LNCaP clone FGC (cell line): Measurements from ENCODE around the gene OXCT1.
"Not testable (repeated sequence)": the region's sequence is repeated elsewhere in the genome, so short reads cannot be mapped to it uniquely, and the experiment has no call there.

Source experiments
- DNase-seq: peaks from one replicate; pipeline ENCODE4 v3.0.0-alpha.2; 2011; ENCODE audit warnings: low read depth
- H3K4me3 ChIP-seq: 2 replicates; pipeline ENCODE4 v1.5.1; 2011; ENCODE audit warnings: mild to moderate bottlenecking, low read depth, low read length, control low read depth
- TF ChIP-seq, protein P1 (sequence below): IDR thresholded peaks from 2 replicates; pipeline ENCODE4 v1.5.1; 2012; ENCODE audit warnings: mild to moderate bottlenecking; ENCODE audit not compliant: control insufficient read depth, insufficient read depth; ENCODE audit errors: extremely low read depth

The OXCT1 gene

DNA sequence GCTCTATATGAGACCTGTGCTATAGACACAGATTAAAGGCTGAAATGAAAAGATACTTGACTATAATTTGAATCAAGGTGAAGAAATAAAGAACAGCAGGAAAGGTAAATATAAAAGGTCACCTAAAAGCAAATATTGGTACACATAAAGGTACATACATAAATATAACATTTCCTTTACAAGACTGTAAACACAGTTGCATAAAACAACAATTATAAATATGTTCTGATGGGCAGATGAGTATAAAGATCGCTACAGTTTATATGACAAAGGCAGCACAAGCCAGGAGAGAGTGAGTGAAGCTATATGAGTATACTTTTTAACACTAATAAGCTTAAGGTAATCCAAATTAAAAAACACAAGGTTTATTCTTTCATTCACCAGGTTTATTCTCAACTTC is 114.5 kb downstream of the OXCT1 start:
- DNase-seq: peak; percentile 85
- TF ChIP-seq, protein P1, sequence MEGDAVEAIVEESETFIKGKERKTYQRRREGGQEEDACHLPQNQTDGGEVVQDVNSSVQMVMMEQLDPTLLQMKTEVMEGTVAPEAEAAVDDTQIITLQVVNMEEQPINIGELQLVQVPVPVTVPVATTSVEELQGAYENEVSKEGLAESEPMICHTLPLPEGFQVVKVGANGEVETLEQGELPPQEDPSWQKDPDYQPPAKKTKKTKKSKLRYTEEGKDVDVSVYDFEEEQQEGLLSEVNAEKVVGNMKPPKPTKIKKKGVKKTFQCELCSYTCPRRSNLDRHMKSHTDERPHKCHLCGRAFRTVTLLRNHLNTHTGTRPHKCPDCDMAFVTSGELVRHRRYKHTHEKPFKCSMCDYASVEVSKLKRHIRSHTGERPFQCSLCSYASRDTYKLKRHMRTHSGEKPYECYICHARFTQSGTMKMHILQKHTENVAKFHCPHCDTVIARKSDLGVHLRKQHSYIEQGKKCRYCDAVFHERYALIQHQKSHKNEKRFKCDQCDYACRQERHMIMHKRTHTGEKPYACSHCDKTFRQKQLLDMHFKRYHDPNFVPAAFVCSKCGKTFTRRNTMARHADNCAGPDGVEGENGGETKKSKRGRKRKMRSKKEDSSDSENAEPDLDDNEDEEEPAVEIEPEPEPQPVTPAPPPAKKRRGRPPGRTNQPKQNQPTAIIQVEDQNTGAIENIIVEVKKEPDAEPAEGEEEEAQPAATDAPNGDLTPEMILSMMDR: no peak
- H3K4me3 ChIP-seq: peak overlapping the region; percentile 25; the same call in 1 of the 2 replicates

GRCh38 chr5:41754857-41755256 is 115.4 kb downstream of the OXCT1 start:
- H3K4me3 ChIP-seq: no peak overlapping the region
- DNase-seq: no peak
- TF ChIP-seq, protein P1: peak; percentile 48

DNA sequence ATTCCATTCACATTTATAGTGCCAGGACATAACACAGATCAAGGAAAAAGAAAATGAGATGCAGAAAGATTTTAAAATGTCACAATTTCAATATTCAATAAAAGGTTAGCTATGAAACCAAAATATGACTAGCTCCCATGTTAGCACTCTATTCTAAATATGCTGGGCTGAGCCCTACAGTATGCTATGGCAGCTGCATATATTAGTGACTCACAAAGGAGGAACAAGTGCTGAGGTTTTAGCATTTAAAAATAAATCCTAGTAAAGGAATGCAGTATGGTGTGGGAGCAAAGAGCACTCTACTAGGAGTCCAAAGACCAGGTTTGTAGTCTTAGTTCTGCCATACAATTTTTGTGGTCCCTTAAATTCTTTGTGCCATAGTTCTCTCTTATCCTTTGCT is 118.4 kb downstream of the OXCT1 start:
- TF ChIP-seq, protein P1: no peak
- no peak for DNase-seq
- no peak overlapping the region for H3K4me3 ChIP-seq

DNA sequence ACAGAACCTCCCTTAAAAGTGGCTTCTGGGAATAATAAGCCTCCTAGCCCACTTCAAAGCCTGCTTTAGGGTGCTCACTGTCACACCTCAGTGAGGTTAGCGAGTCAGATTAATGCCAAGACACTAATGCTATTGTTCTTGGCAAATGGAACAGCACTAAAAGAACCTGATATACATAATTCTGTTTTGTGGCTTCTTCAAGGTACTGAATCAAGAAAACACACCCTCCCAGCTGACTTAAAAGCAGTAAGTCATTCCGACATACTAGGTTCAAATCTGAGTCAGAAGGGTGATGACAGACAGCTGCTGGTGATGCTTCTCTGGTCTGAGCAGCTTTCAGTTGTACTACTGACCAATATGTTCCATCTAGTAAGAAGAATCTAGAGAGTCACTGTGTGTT is 121.6 kb downstream of the OXCT1 start:
- TF ChIP-seq, protein P1: no peak
- H3K4me3 ChIP-seq: no peak overlapping the region
- no peak for DNase-seq

- DNase-seq: no peak
- no peak overlapping the region for H3K4me3 ChIP-seq
- TF ChIP-seq, protein P1: no peak
These were observed 122.5 kb downstream of the OXCT1 start for GRCh38 chr5:41747708-41748107.

GRCh38 chr5:41747301-41747700 is 122.9 kb downstream of the OXCT1 start:
- TF ChIP-seq, protein P1: no peak
- no peak for DNase-seq
- no peak overlapping the region for H3K4me3 ChIP-seq

- not testable (repeated sequence) for DNase-seq, H3K4me3 ChIP-seq
These were observed 127.6 kb downstream of the OXCT1 start for GRCh38 chr5:41742608-41743007.

DNA sequence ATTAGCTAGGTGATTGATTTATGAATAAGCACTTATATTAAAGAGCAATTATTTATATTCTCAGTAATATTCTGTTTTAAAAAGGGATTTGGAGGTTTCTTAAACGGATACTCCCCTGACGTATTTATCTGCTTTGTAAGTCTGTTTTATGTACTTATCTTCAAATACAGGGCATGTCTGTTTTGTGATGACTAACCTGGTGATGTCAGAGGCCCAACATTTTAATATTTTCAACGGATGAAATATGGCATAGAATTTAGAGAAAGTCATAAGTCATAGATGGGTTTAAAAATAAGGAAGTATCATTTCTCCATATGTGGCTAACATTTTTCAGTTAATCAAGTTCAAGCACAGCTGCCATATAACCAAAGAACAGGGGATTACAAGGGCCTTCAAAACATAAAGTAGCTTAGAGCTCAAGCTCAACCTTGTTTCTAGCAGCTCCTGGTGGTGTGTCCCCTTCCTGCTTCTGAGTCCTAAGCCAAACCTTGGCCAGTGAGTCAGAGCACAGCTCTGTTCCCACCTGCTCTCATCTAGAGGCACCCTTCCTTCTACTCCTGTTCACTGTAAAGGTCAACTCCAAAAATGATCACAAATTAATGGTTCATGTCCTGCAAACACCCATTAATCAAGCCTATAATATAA is 131.4 kb downstream of the OXCT1 start:
- DNase-seq: no peak

More for the DNA sequence above, 131.4 kb downstream of the OXCT1 start:
- TF ChIP-seq, protein P1: no peak
- no peak overlapping the region for H3K4me3 ChIP-seq
